Measurements from ENCODE around the gene MTNR1A.

The MTNR1A gene

DNA sequence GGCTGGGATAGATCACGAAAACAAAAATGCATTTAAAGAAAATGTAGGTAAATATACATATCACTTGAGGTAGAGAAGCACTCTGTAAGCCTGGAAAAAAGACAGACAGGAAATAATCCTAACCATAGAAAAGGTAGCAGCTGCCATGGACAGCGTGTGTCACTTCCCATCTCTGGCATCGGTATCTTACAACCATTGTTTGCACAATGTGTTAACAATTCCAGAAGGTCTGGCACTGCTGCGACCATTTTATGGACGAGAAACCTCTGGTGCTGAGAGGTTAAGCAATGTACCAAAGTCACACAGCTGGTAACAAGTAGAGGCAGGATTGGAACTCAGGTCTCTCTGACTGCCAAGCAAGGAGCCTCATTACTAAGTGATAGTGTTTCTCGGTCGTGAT is 1.7 kb upstream of the MTNR1A start:
- in situ Hi-C loops (cut with MboI; ENCODE audit: low sequenced_read_pairs, unreplicated experiment) = no loop called here
- TF ChIP-seq CTCF (IDR thresholded peaks at IDR 0.05; ENCODE audit: borderline replicate concordance, control extremely low read depth, extremely low read depth, insufficient read depth, missing control alignments) = no peak
- DNase-seq (ENCODE audit: low spot score) = no peak

DNA sequence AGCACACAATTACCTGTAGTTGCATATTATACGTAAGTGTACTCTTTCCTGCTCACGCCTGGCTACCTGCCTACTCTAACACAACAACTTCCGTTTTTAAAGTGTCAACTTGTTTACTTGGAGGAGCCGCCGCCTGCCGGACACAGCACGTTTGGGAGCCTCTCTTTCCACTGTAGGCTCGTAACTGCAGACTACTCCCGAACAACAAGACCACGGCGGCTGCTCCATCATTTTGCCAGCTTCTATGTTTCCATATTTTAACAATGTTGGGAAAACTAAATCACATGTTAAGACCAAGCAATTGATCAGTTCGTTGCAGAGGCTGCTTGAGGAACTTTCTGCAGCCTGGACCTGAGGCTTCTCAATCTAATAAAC is 841 bp downstream of the MTNR1A start:
- in situ Hi-C loops (cut with MboI; ENCODE audit: low sequenced_read_pairs, unreplicated experiment) = no loop called here
- DNase-seq (ENCODE audit: low spot score) = no peak
- TF ChIP-seq CTCF (IDR thresholded peaks at IDR 0.05; ENCODE audit: borderline replicate concordance, control extremely low read depth, extremely low read depth, insufficient read depth, missing control alignments) = no peak

GRCh38 chr4:186553717-186554116 is 1.6 kb downstream of the MTNR1A start:
- TF ChIP-seq CTCF (IDR thresholded peaks at IDR 0.05; ENCODE audit: borderline replicate concordance, control extremely low read depth, extremely low read depth, insufficient read depth, missing control alignments) = no peak
- DNase-seq (ENCODE audit: low spot score) = no peak

GRCh38 chr4:186551849-186552248 is 3.5 kb downstream of the MTNR1A start:
- in situ Hi-C loops (cut with MboI; ENCODE audit: low sequenced_read_pairs, unreplicated experiment) = no loop called here
- no peak for TF ChIP-seq CTCF (IDR thresholded peaks at IDR 0.05; ENCODE audit: borderline replicate concordance, control extremely low read depth, extremely low read depth, insufficient read depth, missing control alignments)
- no peak for DNase-seq (ENCODE audit: low spot score)

More at GRCh38 chr4:186553717-186554116, 1.6 kb downstream of the MTNR1A start:
- in situ Hi-C loops (cut with MboI; ENCODE audit: low sequenced_read_pairs, unreplicated experiment) = no loop called here

GRCh38 chr4:186545436-186545835 is 9.9 kb downstream of the MTNR1A start:
- no peak for TF ChIP-seq CTCF (IDR thresholded peaks at IDR 0.05; ENCODE audit: borderline replicate concordance, control extremely low read depth, extremely low read depth, insufficient read depth, missing control alignments)
- no peak for DNase-seq (ENCODE audit: low spot score)
- in situ Hi-C loops (cut with MboI; ENCODE audit: low sequenced_read_pairs, unreplicated experiment) = no loop called here

GRCh38 chr4:186543206-186543605 is 12.2 kb downstream of the MTNR1A start:
- in situ Hi-C loops (cut with MboI; ENCODE audit: low sequenced_read_pairs, unreplicated experiment) = no loop called here
- DNase-seq (ENCODE audit: low spot score) = no peak
- TF ChIP-seq CTCF (IDR thresholded peaks at IDR 0.05; ENCODE audit: borderline replicate concordance, control extremely low read depth, extremely low read depth, insufficient read depth, missing control alignments) = no peak

GRCh38 chr4:186541801-186542200 is 13.6 kb downstream of the MTNR1A start:
- in situ Hi-C loops (cut with MboI; ENCODE audit: low sequenced_read_pairs, unreplicated experiment) = no loop called here
- DNase-seq (ENCODE audit: low spot score) = no peak
- TF ChIP-seq CTCF (IDR thresholded peaks at IDR 0.05; ENCODE audit: borderline replicate concordance, control extremely low read depth, extremely low read depth, insufficient read depth, missing control alignments) = no peak

Data from GM13976 (cell line).